H1 (cell line): Measurements from ENCODE around the gene ASXL2. TPM values are rescaled to one million over a fixed set of nuclear protein-coding genes. Genes with fewer than 3 reads are reported as not detected.

Source experiments
- CTCF ChIA-PET: fragments of 300-600 bp; sonication (Branson Sonifier 250); formaldehyde crosslinking; loops from one replicate; lab custom pipeline; 2021; ENCODE audit not compliant: partially characterized antibody; lab: Charles Lee
- POLR2A ChIA-PET: fragments of 300-600 bp; sonication (Branson Sonifier 250); formaldehyde crosslinking; loops from one replicate; lab custom pipeline; 2021; ENCODE audit warnings: inconsistent platforms; ENCODE audit not compliant: partially characterized antibody; lab: Charles Lee
- DNase-seq, 2 experiments: peaks; one replicate each; pipeline versions ENCODE4 v3.0.0 to v3.0.0-alpha.2; 2010 to 2022; ENCODE audit warnings: low spot score in 2 of 2, low read depth in 1 of 2, mixed read lengths in 1 of 2
- FAIRE-seq: peaks from 2 replicates; lab custom pipeline; 2011; peaks lifted over from hg19 to GRCh38; lab: Jason Lieb, UNC
- H2AFZ ChIP-seq: 2 replicates; pipeline ENCODE4 v1.8.1; 2012; ENCODE audit warnings: low read length, inconsistent platforms
- H2AK5ac ChIP-seq: 2 replicates; pipeline ENCODE4 v1.6.1; 2013; ENCODE audit warnings: low read depth, low read length
- H2BK120ac ChIP-seq: replicated peaks from 2 replicates; pipeline ENCODE3; 2013; ENCODE audit warnings: low read depth, low read length, inconsistent platforms
- H2BK12ac ChIP-seq: 2 replicates; pipeline ENCODE4 v1.6.1; 2013; ENCODE audit warnings: low read depth, low read length
- H2BK15ac ChIP-seq: 2 replicates; pipeline ENCODE4 v1.6.1; 2013; ENCODE audit warnings: low read length
- H2BK20ac ChIP-seq: 2 replicates; pipeline ENCODE4 v1.6.1; 2013; ENCODE audit warnings: low read length
- H2BK5ac ChIP-seq: 2 replicates; pipeline ENCODE4 v1.6.1; 2013; ENCODE audit warnings: low read depth, low read length
- H3K14ac ChIP-seq: 2 replicates; pipeline ENCODE4 v1.6.1; 2013; ENCODE audit warnings: inconsistent platforms; ENCODE audit not compliant: insufficient read length
- H3K18ac ChIP-seq: 2 replicates; pipeline ENCODE4 v1.6.1; 2013; ENCODE audit warnings: low read length; ENCODE audit errors: extremely low read depth
- H3K23ac ChIP-seq: 2 replicates; pipeline ENCODE4 v1.6.1; 2013; ENCODE audit warnings: inconsistent platforms; ENCODE audit not compliant: insufficient read length
- H3K23me2 ChIP-seq: 2 replicates; pipeline ENCODE4 v1.6.1; 2013; ENCODE audit warnings: low read depth, low read length
- H3K27ac ChIP-seq: 2 replicates; pipeline ENCODE4 v1.6.1; 2011; ENCODE audit warnings: low read depth, low read length, inconsistent platforms
- H3K27me3 ChIP-seq, 4 experiments: replicated peaks in 1 of 4; 1 replicate in 1 of 4; 2 replicates in 3 of 4; pipeline versions ENCODE4 v1.6.1 to v1.8.1; 2011 to 2013; ENCODE audit warnings: low read length in 3 of 4, mild to moderate bottlenecking in 3 of 4, inconsistent platforms in 2 of 4, mixed read lengths in 2 of 4, moderate library complexity in 1 of 4; ENCODE audit not compliant: control insufficient read depth in 3 of 4, insufficient read depth in 3 of 4; ENCODE audit errors: extremely low read depth in 1 of 4
- H3K36me3 ChIP-seq, 4 experiments: 2 replicates each; pipeline versions ENCODE4 v1.6.1 to v1.8.1; 2011 to 2013; ENCODE audit warnings: mild to moderate bottlenecking in 4 of 4, low read length in 3 of 4, moderate library complexity in 2 of 4, control low read depth in 1 of 4, inconsistent platforms in 1 of 4; ENCODE audit not compliant: insufficient read depth in 4 of 4, control insufficient read depth in 2 of 4
- H3K4ac ChIP-seq: replicated peaks from 2 replicates; pipeline ENCODE3; 2013; ENCODE audit warnings: low read length, low read depth, mixed read lengths, inconsistent platforms; ENCODE audit not compliant: insufficient read length
- H3K4me1 ChIP-seq, 4 experiments: replicated peaks in 1 of 4; 1 replicate in 1 of 4; 2 replicates in 3 of 4; pipeline versions ENCODE4 v1.6.1 to v1.8.1; 2011 to 2013; ENCODE audit warnings: low read length in 3 of 4, inconsistent platforms in 2 of 4, mixed read lengths in 1 of 4; ENCODE audit not compliant: insufficient read depth in 4 of 4, control insufficient read depth in 3 of 4
- H3K4me2 ChIP-seq, 2 experiments: 2 replicates each; pipeline versions ENCODE4 v1.6.1 to v1.8.1; 2011 to 2013; ENCODE audit warnings: low read depth in 2 of 2, low read length in 2 of 2, control low read depth in 1 of 2, inconsistent platforms in 1 of 2, mild to moderate bottlenecking in 1 of 2; ENCODE audit not compliant: insufficient read depth in 1 of 2
- H3K4me3 ChIP-seq, 4 experiments: fragments of 200-600, 300-600 bp in 1 of 4; sonication (generic), shearing (Covaris generic), sonication (Bioruptor Twin) in 1 of 4; 2 replicates each; pipeline versions ENCODE4 v1.5.1 to v1.8.1; 2011 to 2016; ENCODE audit warnings: low read length in 4 of 4, low read depth in 3 of 4, control low read depth in 2 of 4, inconsistent platforms in 2 of 4, mild to moderate bottlenecking in 2 of 4, mixed read lengths in 1 of 4, moderate library complexity in 1 of 4; ENCODE audit not compliant: insufficient read depth in 2 of 4; ENCODE audit errors: extremely low read depth in 1 of 4
- H3K56ac ChIP-seq: replicated peaks from 2 replicates; pipeline ENCODE3; 2013; ENCODE audit warnings: low read depth, mild to moderate bottlenecking, mixed read lengths, low read length, inconsistent platforms; ENCODE audit not compliant: insufficient read length
- H3K79me1 ChIP-seq: 2 replicates; pipeline ENCODE4 v1.6.1; 2013; ENCODE audit warnings: low read depth, low read length, control low read depth
- H3K79me2 ChIP-seq, 2 experiments: 2 replicates each; pipeline versions ENCODE4 v1.6.1 to v1.8.1; 2012 to 2013; ENCODE audit warnings: low read length in 2 of 2, mild to moderate bottlenecking in 2 of 2, inconsistent platforms in 1 of 2; ENCODE audit not compliant: insufficient read depth in 2 of 2, control insufficient read depth in 1 of 2
- H3K9ac ChIP-seq, 4 experiments: replicated peaks in 1 of 4; 1 replicate in 1 of 4; 2 replicates in 3 of 4; pipeline versions ENCODE4 v1.6.1 to v1.8.1; 2011 to 2013; ENCODE audit warnings: low read depth in 3 of 4, low read length in 3 of 4, control low read depth in 2 of 4, mild to moderate bottlenecking in 2 of 4, moderate library complexity in 2 of 4, inconsistent platforms in 1 of 4; ENCODE audit errors: extremely low read depth in 1 of 4
- H3K9me3 ChIP-seq, 2 experiments: 2 replicates each; pipeline versions ENCODE4 v1.6.1 to v1.8.1; 2012 to 2013; ENCODE audit warnings: mild to moderate bottlenecking in 2 of 2, moderate library complexity in 2 of 2, control low read depth in 1 of 2, inconsistent platforms in 1 of 2, low read depth in 1 of 2, low read length in 1 of 2, mixed read lengths in 1 of 2; ENCODE audit not compliant: insufficient read depth in 2 of 2
- H4K20me1 ChIP-seq, 2 experiments: replicated peaks in 1 of 2; 2 replicates each; pipeline versions ENCODE3 to v1.8.1; 2011 to 2013; ENCODE audit warnings: inconsistent platforms in 2 of 2, low read length in 2 of 2, mild to moderate bottlenecking in 1 of 2; ENCODE audit not compliant: insufficient read depth in 2 of 2, control insufficient read depth in 1 of 2
- H4K5ac ChIP-seq: 2 replicates; pipeline ENCODE4 v1.6.1; 2013; ENCODE audit warnings: low read length, low read depth, mixed read lengths, inconsistent platforms; ENCODE audit not compliant: insufficient read length
- H4K8ac ChIP-seq: 2 replicates; pipeline ENCODE4 v1.8.0; 2013; ENCODE audit warnings: mild to moderate bottlenecking, moderate library complexity, low read length, inconsistent platforms; ENCODE audit not compliant: insufficient read depth; ENCODE audit errors: extremely low read depth
- H4K91ac ChIP-seq: replicated peaks from 2 replicates; pipeline ENCODE3; 2013; ENCODE audit warnings: low read length, mixed read lengths, inconsistent platforms; ENCODE audit not compliant: insufficient read length
- CHD2 ChIP-seq: IDR thresholded peaks from 2 replicates; pipeline ENCODE4 v1.6.1; 2012; ENCODE audit warnings: low read length, improper control_type of control experiment
- CTBP2 ChIP-seq: IDR thresholded peaks from 2 replicates; pipeline ENCODE4 v1.7.0; 2011; ENCODE audit warnings: borderline replicate concordance, mild to moderate bottlenecking, moderate library complexity, mixed read lengths, low read length; ENCODE audit not compliant: insufficient read depth, insufficient read length
- KDM5A ChIP-seq: fragments of 200-600 bp; IDR thresholded peaks from 2 replicates; pipeline ENCODE4 v1.7.1; 2012; ENCODE audit warnings: mild to moderate bottlenecking, low read length, inconsistent platforms, mixed read lengths
- MAFK ChIP-seq: IDR thresholded peaks from 2 replicates; pipeline ENCODE4 v1.6.1; 2012; ENCODE audit warnings: low read depth, mild to moderate bottlenecking, improper control_type of control experiment, low read length
- POU5F1 ChIP-seq: IDR thresholded peaks from 2 replicates; pipeline ENCODE4 v1.6.1; 2011; ENCODE audit warnings: low read depth, mild to moderate bottlenecking, low read length, moderate library complexity
- RFX5 ChIP-seq: IDR thresholded peaks from 2 replicates; pipeline ENCODE4 v1.6.1; 2011; ENCODE audit warnings: low read depth, low read length, improper control_type of control experiment, borderline replicate concordance
- SAP30 ChIP-seq: fragments of 300-600 bp; sonication (generic); IDR thresholded peaks from 2 replicates; pipeline ENCODE4 v1.7.1; 2012; ENCODE audit warnings: low read length, moderate library complexity, mild to moderate bottlenecking, inconsistent platforms; ENCODE audit not compliant: insufficient read depth, insufficient replicate concordance
- SP2 ChIP-seq: IDR thresholded peaks from 2 replicates; pipeline ENCODE4 v1.6.1; 2012; ENCODE audit warnings: mild to moderate bottlenecking, low read length, inconsistent platforms
- SRF ChIP-seq: IDR thresholded peaks from 2 replicates; pipeline ENCODE4 v1.6.1; 2011; ENCODE audit warnings: mild to moderate bottlenecking, low read depth, low read length, moderate library complexity
- polyA plus RNA-seq, 7 experiments: library from polyadenylated mRNA; depleted of rRNA in 3 of 7; stranded (reverse) in 5 of 7; unstranded in 2 of 7; fragments of >200 nt in 5 of 7; fragments of 200-250 nt in 2 of 7; gene quantifications; 1 replicate in 5 of 7; 2 replicates in 1 of 7; 4 replicates in 1 of 7; pipeline versions ENCODE4 v1.2.1 to v1.2.3, GENCODE V29; 2011 to 2013; ENCODE audit warnings: missing spikeins in 2 of 7, mixed read lengths in 2 of 7
- total RNA-seq: library from RNA; stranded (reverse); fragmentation: NEBNext Ultra II Directional; extraction: Animal tissue kit (Norgen Biotek cat#: 25700); gene quantifications from 2 replicates; pipeline ENCODE4 v1.2.1, GENCODE V29; 2021
- TF ChIP-seq, protein P1 (sequence below): IDR thresholded peaks from 2 replicates; pipeline ENCODE4 v1.6.1; 2012; ENCODE audit warnings: inconsistent platforms
- TF ChIP-seq, protein P2 (sequence below): IDR thresholded peaks from 2 replicates; pipeline ENCODE4 v1.6.1; 2012; ENCODE audit warnings: inconsistent platforms

The ASXL2 gene
- total and polyA plus RNA-seq, 2 of the 8 experiments (the other 6 are each of a cell fraction or from before 2014, with no cell fraction given) = 7.2 to 41.3 TPM

DNA sequence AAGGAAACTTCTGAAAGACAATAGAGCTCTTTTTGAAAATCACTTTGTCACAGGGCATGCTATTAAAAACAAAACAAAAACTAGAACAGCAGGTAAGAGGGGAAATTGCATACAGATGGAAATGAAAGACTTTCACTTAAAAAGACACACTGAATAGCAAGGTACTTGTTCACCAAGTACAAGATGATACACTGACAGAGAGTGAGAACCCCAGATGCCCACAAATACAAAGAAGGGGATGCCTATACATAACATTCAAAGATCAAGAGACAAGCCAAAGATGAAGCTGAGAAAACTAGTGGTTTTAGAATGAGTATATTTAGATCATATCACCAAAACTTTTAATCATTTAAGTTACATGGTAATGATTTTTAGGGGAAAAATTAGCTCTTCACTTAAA lies 60.7 kb downstream of the ASXL2 start:
- no peak for FAIRE-seq
- Histone ChIP-seq H2AK5ac (no peak overlapping the region), H4K5ac (no peak overlapping the region), H4K91ac (no peak overlapping the region), H3K36me3 (no peaks in the 10 kb centered on the region; a peak in 1 of 8 replicates), H3K4ac (no peak overlapping the region), H4K8ac (no peak overlapping the region), H3K14ac (no peak overlapping the region), H2BK20ac (no peak overlapping the region), H3K79me2 (peaks cover 0 to 28% of the 10 kb centered on the region in 2 experiments; a peak in 3 of 4 replicates), H3K4me1 (peaks cover 0 to 7% (median 2%) of the 10 kb centered on the region in 4 experiments; a peak in 4 of 7 replicates), H2BK5ac (no peak overlapping the region), H3K23me2 (no peaks in the 10 kb centered on the region), H3K27me3 (no peaks in the 10 kb centered on the region), H3K9ac (no peak overlapping the region), H3K79me1 (no peaks in the 10 kb centered on the region), H3K18ac (no peak overlapping the region), H2BK120ac (no peak overlapping the region), H2BK15ac (no peak overlapping the region), H3K4me2 (no peak overlapping the region), H3K23ac (no peak overlapping the region), H2BK12ac (no peak overlapping the region), H3K56ac (no peak overlapping the region), H3K27ac (no peak overlapping the region), H3K4me3 (no peak overlapping the region), H3K9me3 (no peaks in the 10 kb centered on the region), H2AFZ (no peak overlapping the region), H4K20me1 (no peaks in the 10 kb centered on the region)
- no peak for DNase-seq
- TF ChIP-seq CHD2 = no peak
- no peak for TF ChIP-seq SAP30
- no peak for TF ChIP-seq RFX5
- no peak for TF ChIP-seq CTBP2
- TF ChIP-seq, protein P1, sequence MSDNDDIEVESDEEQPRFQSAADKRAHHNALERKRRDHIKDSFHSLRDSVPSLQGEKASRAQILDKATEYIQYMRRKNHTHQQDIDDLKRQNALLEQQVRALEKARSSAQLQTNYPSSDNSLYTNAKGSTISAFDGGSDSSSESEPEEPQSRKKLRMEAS = no peak
- TF ChIP-seq SP2 = no peak
- TF ChIP-seq, protein P2, sequence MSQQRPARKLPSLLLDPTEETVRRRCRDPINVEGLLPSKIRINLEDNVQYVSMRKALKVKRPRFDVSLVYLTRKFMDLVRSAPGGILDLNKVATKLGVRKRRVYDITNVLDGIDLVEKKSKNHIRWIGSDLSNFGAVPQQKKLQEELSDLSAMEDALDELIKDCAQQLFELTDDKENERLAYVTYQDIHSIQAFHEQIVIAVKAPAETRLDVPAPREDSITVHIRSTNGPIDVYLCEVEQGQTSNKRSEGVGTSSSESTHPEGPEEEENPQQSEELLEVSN = no peak
- TF ChIP-seq POU5F1 = no peak
- no peak for TF ChIP-seq MAFK
- TF ChIP-seq KDM5A = no peak
- no peak for TF ChIP-seq SRF
- ChIA-PET POLR2A (interaction anchor here (0.8 kb wide), 2 partner anchors 69 to 194 kb away, joined by 3 to 4 read pairs; no protein-coding TSS in a partner anchor), CTCF (interaction anchor here (1.6 kb wide), 1 partner anchor 35 kb away, joined by 3 read pairs; no protein-coding TSS in a partner anchor)
